Cortex of kidney (tissue), 1 donor: ENCODE data around the gene RAI14.
"Not testable (repeated sequence)": the region's sequence is repeated elsewhere in the genome, so short reads cannot be mapped to it uniquely, and the experiment has no call there.

Experiments used
- DNase-seq: peaks from one replicate; lab custom pipeline; 2025; lab: John Stamatoyannopoulos, UW

Gene RAI14

DNA sequence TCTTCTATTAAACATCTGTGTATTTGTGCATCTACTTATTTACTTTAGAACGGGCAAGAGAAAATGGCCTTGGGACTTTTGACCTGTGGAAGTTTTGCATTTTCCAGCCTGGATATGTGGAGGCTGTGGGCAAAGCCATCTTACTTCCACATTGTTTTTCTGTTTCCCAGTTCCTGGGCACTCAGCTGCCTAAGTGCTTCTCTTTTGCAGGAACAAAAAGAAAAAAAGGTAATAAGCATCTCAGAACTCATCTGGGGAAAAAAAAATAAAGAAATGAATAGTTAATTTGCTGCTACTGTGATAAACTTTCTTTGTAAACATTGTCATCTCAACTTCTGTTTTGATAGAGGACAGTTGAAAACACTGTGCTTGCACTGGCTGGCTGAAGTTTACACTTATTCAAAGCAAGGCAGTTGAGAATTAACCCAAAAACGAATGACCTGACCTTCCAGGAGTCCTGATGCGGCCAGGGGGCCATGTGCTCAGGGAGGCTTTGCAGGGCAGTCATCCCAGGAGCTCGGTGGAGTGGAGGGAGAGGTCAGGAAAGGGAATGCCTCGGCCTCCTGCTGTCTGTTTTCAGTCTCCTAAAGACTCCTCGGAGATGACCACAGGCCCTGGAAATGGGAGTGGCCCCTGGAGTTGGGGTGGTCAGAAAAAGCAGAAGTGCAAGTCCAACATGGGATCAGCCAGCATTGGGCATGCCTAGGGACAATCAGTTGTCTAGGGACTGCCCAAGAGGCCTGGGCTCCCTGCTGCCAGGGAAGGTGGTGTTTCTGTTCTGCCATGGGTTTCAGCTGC, 75.5 kb downstream of the RAI14 start:
- no peak for DNase-seq

GRCh38 chr5:34734326-34734725, 78.2 kb downstream of the RAI14 start:
- DNase-seq, result no peak

DNA sequence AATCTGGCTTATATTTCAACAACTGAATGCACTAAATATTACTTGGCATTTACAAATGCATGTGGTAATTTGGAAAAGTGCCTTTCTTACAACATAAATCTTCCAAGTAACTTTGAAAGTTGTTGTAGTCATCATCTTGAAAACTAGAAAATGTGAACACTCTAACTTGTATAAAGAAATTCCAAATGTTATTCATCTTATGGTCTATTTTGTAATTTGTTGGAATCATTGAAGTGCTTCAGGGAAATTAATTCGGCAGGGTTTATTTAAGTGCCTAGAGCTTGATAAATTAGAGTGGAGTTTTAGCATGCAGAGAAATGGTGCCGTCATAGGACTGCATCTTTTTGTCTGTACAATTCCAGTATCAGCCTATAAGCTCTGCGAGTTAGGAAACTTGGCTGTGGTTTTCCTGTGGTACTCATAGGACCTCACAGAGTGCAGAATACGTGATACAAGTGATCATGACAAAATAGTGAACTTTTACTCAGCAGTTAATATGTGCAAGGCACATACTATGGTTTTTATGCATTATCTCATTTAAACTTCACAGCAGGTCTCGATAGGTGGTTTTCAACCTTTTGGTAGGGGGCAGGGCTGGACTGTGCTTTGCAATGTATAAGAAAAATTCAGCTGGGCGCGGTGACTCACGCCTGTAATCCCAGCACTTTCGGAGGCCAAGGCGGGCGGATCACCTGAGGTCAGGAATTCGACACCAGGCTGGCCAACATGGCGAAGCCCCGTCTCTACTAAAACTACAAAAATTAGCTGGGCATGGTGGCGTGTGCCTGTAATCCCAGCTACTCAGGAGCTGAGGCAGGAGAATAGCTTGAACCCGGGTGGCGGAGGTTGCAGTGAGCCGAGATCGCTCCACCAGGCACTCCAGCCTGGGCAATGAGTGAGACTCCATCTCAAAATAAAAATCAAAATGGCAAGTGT, 79.6 kb downstream of the RAI14 start:
- no peak for DNase-seq

DNA sequence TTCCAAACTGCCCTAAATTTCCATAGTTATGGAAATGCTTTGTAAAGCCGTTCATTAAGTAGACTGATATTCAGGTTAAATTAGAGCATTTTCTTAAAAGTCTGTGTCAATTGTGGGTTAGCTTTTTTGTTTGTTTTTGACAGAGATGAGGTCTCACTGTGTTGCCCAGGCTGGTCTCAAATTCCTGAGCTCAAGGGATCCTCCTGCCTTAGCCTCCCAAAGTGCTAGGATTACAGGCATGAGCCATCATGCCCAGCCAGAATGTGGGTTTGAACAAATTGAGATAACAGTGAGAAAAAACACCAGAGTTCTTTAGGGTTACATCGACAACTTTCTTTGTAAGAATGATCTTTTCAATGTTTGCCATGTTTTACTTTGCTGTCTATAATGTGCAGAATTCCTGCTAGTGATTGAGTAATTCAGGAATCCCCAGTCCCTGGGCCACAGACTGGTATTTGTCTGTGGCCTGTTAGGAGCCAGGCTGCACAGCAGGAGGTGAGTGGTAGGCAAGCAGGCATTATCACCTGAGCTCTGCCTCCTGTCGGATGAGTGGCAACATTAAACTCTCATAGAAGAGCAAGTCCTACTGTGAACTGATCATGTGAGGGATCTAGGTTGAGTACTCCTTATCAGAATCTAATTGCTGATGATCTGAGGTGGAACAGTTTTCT, 80.5 kb downstream of the RAI14 start:
- no peak for DNase-seq

DNA sequence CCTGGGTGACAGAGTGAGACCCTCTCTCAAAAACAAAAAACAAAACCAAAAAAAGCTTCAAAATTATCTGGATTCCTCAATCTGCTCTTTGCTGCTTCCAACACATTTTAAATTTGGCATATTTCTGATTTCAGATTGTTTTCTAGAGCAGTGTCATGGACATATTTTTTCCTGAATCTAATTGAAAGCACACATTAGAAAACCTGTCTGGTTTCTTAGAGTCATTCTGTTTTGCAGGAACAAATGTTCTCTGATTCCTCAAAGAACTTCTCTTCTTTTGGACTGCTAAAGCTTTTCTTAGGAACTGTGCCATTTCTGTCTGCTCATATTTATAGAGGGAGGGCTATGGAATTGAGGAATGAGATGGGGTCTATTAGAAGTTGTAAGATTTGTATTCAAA, 81.6 kb downstream of the RAI14 start:
- DNase-seq, result no peak

GRCh38 chr5:34738381-34738780, 82.3 kb downstream of the RAI14 start:
- no peak for DNase-seq

DNA sequence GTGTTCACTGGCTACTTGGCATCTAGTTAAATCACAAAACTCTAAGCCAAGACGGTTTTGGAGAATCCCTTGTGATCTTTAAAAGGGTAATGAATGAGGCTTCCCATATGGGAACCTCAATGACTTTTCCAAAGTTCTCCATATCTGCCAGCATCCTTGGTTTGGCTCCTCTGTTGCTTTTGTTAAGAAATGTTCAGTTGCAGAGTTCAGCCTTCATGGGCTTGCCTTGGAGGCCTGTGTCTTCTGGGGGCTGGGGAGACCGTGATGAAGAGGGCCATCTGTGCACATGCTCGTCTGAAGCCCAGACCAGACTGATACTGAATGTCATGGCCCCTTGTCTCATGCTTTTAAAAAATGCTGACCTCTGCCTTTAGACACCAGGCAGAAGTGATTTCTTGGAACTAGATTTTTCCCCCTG, 84.3 kb downstream of the RAI14 start:
- no peak for DNase-seq

- DNase-seq, result no peak
Observed at GRCh38 chr5:34742061-34742460, 85.9 kb downstream of the RAI14 start.

DNA sequence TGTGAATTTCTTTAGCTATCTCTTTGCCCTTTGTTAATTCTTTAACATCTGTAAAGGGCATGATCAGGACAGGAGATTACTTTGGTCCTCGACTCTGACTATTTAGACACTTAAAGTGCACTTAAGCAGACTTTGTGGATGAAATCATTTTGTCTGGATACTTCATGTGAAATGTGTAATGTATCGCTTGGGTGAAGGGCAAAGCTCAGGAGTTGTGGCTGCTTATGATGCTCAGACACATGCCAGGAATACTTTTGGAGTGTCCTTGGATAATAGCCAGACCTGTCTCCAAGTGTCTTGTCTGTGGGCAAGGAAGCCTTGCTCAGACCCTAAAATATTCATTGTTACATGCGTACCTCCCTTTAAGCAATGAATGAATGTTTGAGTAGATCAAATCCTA, 87.8 kb downstream of the RAI14 start:
- no peak for DNase-seq

GRCh38 chr5:34748431-34748830, 92.3 kb downstream of the RAI14 start:
- no peak for DNase-seq

GRCh38 chr5:34749431-34749873, 93.3 kb downstream of the RAI14 start:
- DNase-seq, result no peak

GRCh38 chr5:34750206-34750605, 94.1 kb downstream of the RAI14 start:
- DNase-seq, result no peak

DNA sequence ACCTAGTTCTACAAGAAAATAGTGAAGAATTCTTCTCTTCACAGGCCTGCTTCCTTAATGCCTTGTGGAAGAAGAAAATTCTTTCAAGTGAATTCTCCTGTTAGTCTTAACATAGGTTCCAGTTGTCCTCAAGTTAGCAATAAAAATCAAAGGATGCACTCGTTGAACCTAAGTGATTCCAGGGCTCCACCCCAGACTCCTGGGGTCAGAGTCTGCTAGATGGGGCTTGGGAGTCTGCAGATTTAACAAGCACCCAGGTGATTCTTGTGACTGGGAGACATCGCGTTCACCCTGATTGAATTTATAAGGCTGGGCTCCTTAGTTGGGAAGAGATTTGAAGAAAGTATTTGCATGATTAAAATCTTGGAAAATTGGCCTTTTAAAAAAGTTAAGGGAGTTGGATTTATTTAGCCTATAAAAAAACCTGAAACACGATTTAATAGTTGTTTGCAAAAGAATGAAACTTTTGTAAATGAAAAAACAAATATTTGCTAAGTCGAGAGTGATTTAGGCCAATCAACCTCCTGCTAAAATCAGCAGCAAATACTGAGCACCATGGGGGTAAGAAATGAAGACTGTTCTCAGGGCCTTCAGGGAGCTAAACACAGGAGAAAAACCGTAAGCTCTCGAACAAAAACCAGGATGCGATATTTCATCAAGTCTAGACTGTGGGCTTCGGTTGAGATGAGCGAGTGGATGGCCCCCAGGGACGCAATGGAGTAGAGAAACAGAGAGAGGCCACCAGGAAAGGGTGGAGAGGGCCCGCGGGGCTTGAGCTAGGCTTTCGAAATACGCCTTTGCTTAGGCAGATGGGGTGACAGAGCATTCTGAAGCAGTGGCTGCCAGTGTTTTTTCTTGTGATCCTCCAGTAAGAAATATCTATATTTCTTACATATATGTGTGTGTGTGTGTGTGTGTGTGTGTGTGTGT, 95.9 kb downstream of the RAI14 start:
- no peak for DNase-seq

DNA sequence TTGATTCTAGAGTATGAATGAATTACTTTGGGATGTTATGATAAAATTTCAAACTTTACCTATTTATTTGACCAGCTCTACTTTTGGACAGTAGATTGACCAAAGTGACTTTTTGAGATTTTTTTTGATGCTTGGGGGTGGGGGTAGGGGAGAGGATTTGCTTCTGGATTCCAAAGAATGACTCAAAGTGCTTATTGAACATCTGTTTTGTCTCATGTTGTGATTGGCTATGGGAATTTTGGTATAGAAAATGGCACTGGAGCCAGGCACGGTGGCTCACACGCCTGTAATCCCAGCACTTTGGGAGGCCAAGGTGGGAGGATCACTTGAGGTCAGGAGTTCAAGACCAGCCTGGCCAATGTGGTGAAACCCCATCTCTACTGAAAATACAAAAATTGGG, 97.1 kb downstream of the RAI14 start:
- DNase-seq, result not testable (repeated sequence)

- DNase-seq, result no peak
Observed at GRCh38 chr5:34755926-34756325, 99.8 kb downstream of the RAI14 start.

- DNase-seq, result no peak
Observed at GRCh38 chr5:34756781-34757624, 100.9 kb downstream of the RAI14 start.

- DNase-seq, result no peak
Observed at GRCh38 chr5:34758514-34758913, 102.4 kb downstream of the RAI14 start.

- not testable (repeated sequence) for DNase-seq
Observed at GRCh38 chr5:34759213-34759612, 103.1 kb downstream of the RAI14 start.

GRCh38 chr5:34765662-34766061, 109.5 kb downstream of the RAI14 start:
- no peak for DNase-seq

DNA sequence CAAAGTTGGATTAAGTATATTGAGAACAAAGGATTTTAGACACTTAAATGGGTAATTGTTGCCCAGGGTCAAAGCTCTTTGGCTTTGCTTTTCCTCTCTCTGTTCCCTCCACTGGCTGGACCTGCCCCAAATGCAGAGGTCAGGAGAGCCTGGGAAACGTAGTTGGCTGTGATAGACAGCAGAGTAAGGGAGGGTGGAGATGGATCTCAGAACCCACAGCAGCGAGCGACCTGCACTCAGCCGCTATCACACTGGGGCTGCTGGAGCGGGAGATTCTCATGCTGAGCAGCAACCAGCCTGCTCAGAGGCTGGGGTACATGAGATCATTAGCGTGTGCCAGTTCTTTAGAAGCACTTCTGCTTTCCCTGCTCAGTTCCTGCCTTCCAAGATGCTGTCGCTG, 111.1 kb downstream of the RAI14 start:
- DNase-seq, result no peak
